ENCODE data around the gene HMGCL.
"Not testable (repeated sequence)": the region's sequence is repeated elsewhere in the genome, so short reads cannot be mapped to it uniquely, and the experiment has no call there.

Gene HMGCL

GRCh38 chr1:23797478-23798448 lies 27.5 kb downstream of the HMGCL start:
- no peak for DNase-seq

GRCh38 chr1:23796466-23797271 lies 28.6 kb downstream of the HMGCL start:
- DNase-seq: no peak

GRCh38 chr1:23795676-23796465 lies 29.4 kb downstream of the HMGCL start:
- no peak for DNase-seq

GRCh38 chr1:23794732-23795182 lies 30.5 kb downstream of the HMGCL start:
- not testable (repeated sequence) for DNase-seq

- no peak for DNase-seq
Measured at GRCh38 chr1:23793861-23794731, 31.1 kb downstream of the HMGCL start.

- no peak for DNase-seq
Measured at GRCh38 chr1:23793018-23793781, 32.0 kb downstream of the HMGCL start.

- no peak for DNase-seq
Measured at GRCh38 chr1:23792151-23792945, 32.9 kb downstream of the HMGCL start.

GRCh38 chr1:23791516-23792047 lies 33.6 kb downstream of the HMGCL start:
- no peak for DNase-seq

- peak; percentile 93 for DNase-seq
Measured at GRCh38 chr1:23790696-23791515, 34.3 kb downstream of the HMGCL start, which contains the start of gene LYPLA2. Gene LYPLA2 (plus strand): TSS chr1:23791145. CDS start chr1:23792683, 1,538 bp downstream.

GRCh38 chr1:23788695-23789094 lies 36.5 kb downstream of the HMGCL start:
- DNase-seq: no peak

GRCh38 chr1:23787701-23788100 lies 37.5 kb downstream of the HMGCL start:
- no peak for DNase-seq

- DNase-seq: no peak
Measured at GRCh38 chr1:23784846-23785245, 40.4 kb downstream of the HMGCL start.

GRCh38 chr1:23783141-23783540 lies 42.1 kb downstream of the HMGCL start:
- DNase-seq: not testable (repeated sequence)

GRCh38 chr1:23779826-23780371 lies 45.3 kb downstream of the HMGCL start:
- peak; percentile 52 for DNase-seq

- peak; percentile 86 for DNase-seq
Measured at GRCh38 chr1:23777979-23778814, 47.0 kb downstream of the HMGCL start, which contains the start of gene PITHD1. Gene PITHD1 (plus strand): TSS chr1:23778418. CDS start chr1:23778516, 98 bp downstream.

GRCh38 chr1:23776217-23776616 lies 49.0 kb downstream of the HMGCL start:
- DNase-seq: no peak

- DNase-seq: no peak
Measured at GRCh38 chr1:23774174-23774880, 50.9 kb downstream of the HMGCL start.

Data from inflammatory macrophage treated with lipopolysaccharide for 4 hours (primary cell).